ENCODE results near the gene SIAH3. TPM values are rescaled to one million over a fixed set of nuclear protein-coding genes. Genes with fewer than 3 reads are reported as not detected.

SIAH3 gene
- total and polyA plus RNA-seq, 2 experiments from 2014 or later: 0.13 to 0.17 TPM

GRCh38 chr13:45773236-45773635, 78.3 kb downstream of the SIAH3 start:
- Mint-ChIP-seq H3K9me3 (peaks cover 11% of the 10 kb centered on the region), H3K27me3 (ENCODE audit: insufficient read depth, low read depth, poor library complexity) (peaks cover 13% of the 10 kb centered on the region), H3K27ac (no peak overlapping the region), H3K4me3 (no peak overlapping the region), H3K4me1 (peaks cover 72% of the 10 kb centered on the region), H3K36me3 (ENCODE audit: low read depth) (peaks cover 10% of the 10 kb centered on the region; the same call in 1 of the 3 replicates)
- H3K27ac ChIP-seq (ENCODE audit: low read depth): no peak overlapping the region
- DNase-seq (ENCODE audit: low spot score): no peak
- peaks cover 57% of the 10 kb centered on the region for H3K4me1 ChIP-seq (ENCODE audit: insufficient read depth)
- no peaks in the 10 kb centered on the region for H4K20me1 ChIP-seq (replicated peaks; ENCODE audit: insufficient read depth)
- 0 out of 2 replicates have a peak, but pooled peaks cover 6% of the 10 kb centered on the region for H3K9me2 ChIP-seq (ENCODE audit: insufficient read depth)
- no peaks in the 10 kb centered on the region for H3K36me3 ChIP-seq (ENCODE audit: insufficient read depth)
- H2AFZ ChIP-seq: no peak overlapping the region; the same call in 1 of the 2 replicates
- no peaks in the 10 kb centered on the region for H3K79me2 ChIP-seq (replicated peaks; ENCODE audit: insufficient read depth)
- H3F3A ChIP-seq (replicated peaks; ENCODE audit: low read depth): 0 out of 2 replicates have a peak, but pooled peaks cover 5% of the 10 kb centered on the region
- H3K27me3 ChIP-seq (ENCODE audit: insufficient read depth): no peaks in the 10 kb centered on the region
- TF ChIP-seq JUNB (IDR thresholded peaks at IDR 0.05; ENCODE audit: unreplicated experiment): no peak
- no peak for TF ChIP-seq ETS1 (IDR thresholded peaks at IDR 0.05)
- TF ChIP-seq CREB1 (CRISPR knock-in tag; IDR thresholded peaks at IDR 0.05; ENCODE audit: low read depth): no peak
- TF ChIP-seq, protein P1, sequence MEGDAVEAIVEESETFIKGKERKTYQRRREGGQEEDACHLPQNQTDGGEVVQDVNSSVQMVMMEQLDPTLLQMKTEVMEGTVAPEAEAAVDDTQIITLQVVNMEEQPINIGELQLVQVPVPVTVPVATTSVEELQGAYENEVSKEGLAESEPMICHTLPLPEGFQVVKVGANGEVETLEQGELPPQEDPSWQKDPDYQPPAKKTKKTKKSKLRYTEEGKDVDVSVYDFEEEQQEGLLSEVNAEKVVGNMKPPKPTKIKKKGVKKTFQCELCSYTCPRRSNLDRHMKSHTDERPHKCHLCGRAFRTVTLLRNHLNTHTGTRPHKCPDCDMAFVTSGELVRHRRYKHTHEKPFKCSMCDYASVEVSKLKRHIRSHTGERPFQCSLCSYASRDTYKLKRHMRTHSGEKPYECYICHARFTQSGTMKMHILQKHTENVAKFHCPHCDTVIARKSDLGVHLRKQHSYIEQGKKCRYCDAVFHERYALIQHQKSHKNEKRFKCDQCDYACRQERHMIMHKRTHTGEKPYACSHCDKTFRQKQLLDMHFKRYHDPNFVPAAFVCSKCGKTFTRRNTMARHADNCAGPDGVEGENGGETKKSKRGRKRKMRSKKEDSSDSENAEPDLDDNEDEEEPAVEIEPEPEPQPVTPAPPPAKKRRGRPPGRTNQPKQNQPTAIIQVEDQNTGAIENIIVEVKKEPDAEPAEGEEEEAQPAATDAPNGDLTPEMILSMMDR (conservative IDR thresholded peaks at IDR 0.05; ENCODE audit: low read depth in 2 of 2): no peak
- no peak for TF ChIP-seq STAT1 (IDR thresholded peaks at IDR 0.05; ENCODE audit: unreplicated experiment)
- no peak for TF ChIP-seq POLR2AphosphoS5 (IDR thresholded peaks at IDR 0.05; ENCODE audit: low read depth)
- no peak for TF ChIP-seq EZH2phosphoT487 (IDR thresholded peaks at IDR 0.05; ENCODE audit: unreplicated experiment)
- TF ChIP-seq REST (IDR thresholded peaks at IDR 0.05; ENCODE audit: unreplicated experiment): no peak
- no peak for TF ChIP-seq ZNF462 (CRISPR knock-in tag; IDR thresholded peaks at IDR 0.05)
- no peak for TF ChIP-seq ZNF114 (CRISPR knock-in tag; IDR thresholded peaks at IDR 0.05)
- TF ChIP-seq ZNF331 (CRISPR knock-in tag; IDR thresholded peaks at IDR 0.05; ENCODE audit: low read depth): no peak
- no peak for TF ChIP-seq NANOG (IDR thresholded peaks at IDR 0.05; ENCODE audit: borderline replicate concordance)
- no peak for TF ChIP-seq EZH2 (IDR thresholded peaks at IDR 0.05; ENCODE audit: low read depth, unreplicated experiment)
- H3K4me2 ChIP-seq: no peak overlapping the region
- no peak overlapping the region for H3K4me3 ChIP-seq
- ATAC-seq: no peak

Data from GM23338 (cell line).